ENCODE data around the gene SLC1A2.

The SLC1A2 gene

DNA sequence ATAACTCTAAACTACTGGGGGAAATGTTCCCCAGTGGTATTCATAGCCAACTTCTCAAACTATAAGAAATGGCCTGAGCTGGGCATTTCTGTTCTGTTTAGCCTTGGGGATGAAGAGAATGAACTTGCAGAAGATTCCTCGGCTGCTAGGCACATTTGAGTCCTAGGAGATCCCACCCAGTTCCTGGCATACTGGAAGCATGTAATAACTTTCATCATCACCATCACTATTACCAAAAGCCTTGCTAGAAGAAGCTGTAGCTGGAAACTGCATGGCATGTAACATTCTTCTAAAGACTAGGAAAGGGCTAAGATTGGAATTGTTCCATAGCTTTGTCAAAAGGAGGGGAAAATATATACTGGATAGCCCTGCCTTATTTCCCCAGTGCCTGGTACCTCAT lies 40.1 kb upstream of the SLC1A2 start:
- Histone ChIP-seq H3K4me3 (ENCODE audit: low read depth, low read length) (no peak overlapping the region), H3K27ac (no peak overlapping the region), H3K27me3 (replicated peaks) (no peaks in the 10 kb centered on the region), H3K36me3 (replicated peaks) (peaks cover 12% of the 10 kb centered on the region)
- in situ Hi-C loops (cut with HindIII; ENCODE audit: low pct_ligation_motif_present, low sequenced_read_pairs): no loop called here
- TF ChIP-seq, protein P1, sequence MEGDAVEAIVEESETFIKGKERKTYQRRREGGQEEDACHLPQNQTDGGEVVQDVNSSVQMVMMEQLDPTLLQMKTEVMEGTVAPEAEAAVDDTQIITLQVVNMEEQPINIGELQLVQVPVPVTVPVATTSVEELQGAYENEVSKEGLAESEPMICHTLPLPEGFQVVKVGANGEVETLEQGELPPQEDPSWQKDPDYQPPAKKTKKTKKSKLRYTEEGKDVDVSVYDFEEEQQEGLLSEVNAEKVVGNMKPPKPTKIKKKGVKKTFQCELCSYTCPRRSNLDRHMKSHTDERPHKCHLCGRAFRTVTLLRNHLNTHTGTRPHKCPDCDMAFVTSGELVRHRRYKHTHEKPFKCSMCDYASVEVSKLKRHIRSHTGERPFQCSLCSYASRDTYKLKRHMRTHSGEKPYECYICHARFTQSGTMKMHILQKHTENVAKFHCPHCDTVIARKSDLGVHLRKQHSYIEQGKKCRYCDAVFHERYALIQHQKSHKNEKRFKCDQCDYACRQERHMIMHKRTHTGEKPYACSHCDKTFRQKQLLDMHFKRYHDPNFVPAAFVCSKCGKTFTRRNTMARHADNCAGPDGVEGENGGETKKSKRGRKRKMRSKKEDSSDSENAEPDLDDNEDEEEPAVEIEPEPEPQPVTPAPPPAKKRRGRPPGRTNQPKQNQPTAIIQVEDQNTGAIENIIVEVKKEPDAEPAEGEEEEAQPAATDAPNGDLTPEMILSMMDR (IDR thresholded peaks at IDR 0.05; ENCODE audit: low read depth, low read length, missing control alignments): no peak
- no peak for DNase-seq

DNA sequence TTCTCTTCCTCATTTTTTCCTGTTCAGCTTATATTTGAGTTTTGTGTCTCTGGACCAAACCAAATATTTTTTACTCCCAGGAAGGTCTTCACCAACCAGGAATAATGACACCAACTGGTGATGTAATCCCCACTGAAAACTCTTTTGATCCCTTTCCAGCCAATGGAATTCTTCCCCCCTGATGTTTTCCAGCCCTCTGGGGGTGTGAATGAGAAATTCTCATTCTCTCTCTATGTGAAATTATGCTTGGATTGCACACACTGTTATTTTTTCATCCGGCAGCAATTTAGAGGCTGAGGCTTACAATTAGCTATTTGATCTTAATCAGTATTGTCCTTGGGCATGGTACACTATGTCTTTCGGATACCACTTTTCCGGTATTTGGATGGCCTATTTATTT lies 39.5 kb upstream of the SLC1A2 start:
- no peak overlapping the region for H3K4me3 ChIP-seq (ENCODE audit: low read depth, low read length)
- H3K36me3 ChIP-seq (replicated peaks): peaks cover 12% of the 10 kb centered on the region
- in situ Hi-C loops (cut with HindIII; ENCODE audit: low pct_ligation_motif_present, low sequenced_read_pairs): no loop called here
- TF ChIP-seq, protein P1 (IDR thresholded peaks at IDR 0.05; ENCODE audit: low read depth, low read length, missing control alignments): no peak
- no peak for DNase-seq
- H3K27me3 ChIP-seq (replicated peaks): no peaks in the 10 kb centered on the region
- no peak overlapping the region for H3K27ac ChIP-seq

DNA sequence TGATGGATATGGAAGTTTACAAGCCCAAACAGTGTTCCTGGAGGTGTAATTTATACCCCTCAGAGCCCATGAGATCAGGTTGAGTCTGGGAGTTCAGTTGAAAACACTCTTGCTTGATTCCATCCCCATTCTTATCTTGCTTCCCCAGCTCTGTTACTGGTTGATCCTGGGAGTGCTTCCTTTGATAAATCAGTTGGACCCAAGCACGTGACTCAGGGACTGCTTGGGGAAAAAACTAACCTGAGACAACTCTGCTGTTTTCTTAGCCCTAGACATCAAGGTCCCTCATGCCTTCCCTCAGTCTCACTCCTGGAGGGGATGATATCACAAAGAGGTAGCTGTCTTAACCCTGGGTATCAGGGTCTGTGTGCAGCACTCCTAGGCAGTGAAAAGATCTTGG lies 35.0 kb upstream of the SLC1A2 start:
- in situ Hi-C loops (cut with HindIII; ENCODE audit: low pct_ligation_motif_present, low sequenced_read_pairs): no loop called here
- no peak for DNase-seq
- no peak overlapping the region for H3K4me3 ChIP-seq (ENCODE audit: low read depth, low read length)
- no peak overlapping the region for H3K27ac ChIP-seq
- peaks cover 6% of the 10 kb centered on the region for H3K36me3 ChIP-seq (replicated peaks)
- H3K27me3 ChIP-seq (replicated peaks): no peaks in the 10 kb centered on the region
- TF ChIP-seq, protein P1 (IDR thresholded peaks at IDR 0.05; ENCODE audit: low read depth, low read length, missing control alignments): no peak

DNA sequence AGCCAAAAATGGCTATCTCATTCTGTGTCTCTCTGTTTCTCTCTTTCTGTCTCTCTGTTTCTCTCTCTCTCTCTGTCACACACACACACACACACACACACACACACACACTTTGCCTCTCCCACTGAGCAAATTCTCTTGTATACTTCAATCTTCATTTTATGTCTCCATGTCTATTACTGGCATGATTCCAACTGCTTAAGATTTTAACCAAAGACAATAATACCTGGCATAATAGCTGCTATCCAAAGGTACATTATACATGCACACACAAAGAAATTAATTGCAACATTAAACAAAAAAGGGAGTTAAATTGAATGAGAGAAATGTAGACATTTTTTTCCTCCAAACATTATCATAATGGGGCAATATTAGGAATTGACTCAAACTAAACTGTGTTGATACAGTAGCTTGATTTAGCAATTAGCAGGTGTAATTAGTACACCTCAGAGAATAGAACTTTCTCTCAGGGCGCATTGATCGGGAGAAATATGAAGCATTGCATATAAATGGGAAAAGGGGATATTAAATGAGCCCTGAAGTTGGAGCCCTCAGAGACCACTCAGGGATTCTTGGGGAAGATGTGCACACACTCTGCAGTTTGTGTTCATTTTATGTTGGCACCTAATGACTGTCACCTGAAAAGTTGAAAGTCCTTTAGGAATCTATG lies 17.4 kb upstream of the SLC1A2 start:
- no peak overlapping the region for H3K4me3 ChIP-seq (ENCODE audit: low read depth, low read length)
- no peak for DNase-seq
- TF ChIP-seq, protein P1 (IDR thresholded peaks at IDR 0.05; ENCODE audit: low read depth, low read length, missing control alignments): no peak
- H3K36me3 ChIP-seq (replicated peaks): peaks cover 20% of the 10 kb centered on the region
- no peak overlapping the region for H3K27ac ChIP-seq
- H3K27me3 ChIP-seq (replicated peaks): no peaks in the 10 kb centered on the region
- in situ Hi-C loops (cut with HindIII; ENCODE audit: low pct_ligation_motif_present, low sequenced_read_pairs): no loop called here

DNA sequence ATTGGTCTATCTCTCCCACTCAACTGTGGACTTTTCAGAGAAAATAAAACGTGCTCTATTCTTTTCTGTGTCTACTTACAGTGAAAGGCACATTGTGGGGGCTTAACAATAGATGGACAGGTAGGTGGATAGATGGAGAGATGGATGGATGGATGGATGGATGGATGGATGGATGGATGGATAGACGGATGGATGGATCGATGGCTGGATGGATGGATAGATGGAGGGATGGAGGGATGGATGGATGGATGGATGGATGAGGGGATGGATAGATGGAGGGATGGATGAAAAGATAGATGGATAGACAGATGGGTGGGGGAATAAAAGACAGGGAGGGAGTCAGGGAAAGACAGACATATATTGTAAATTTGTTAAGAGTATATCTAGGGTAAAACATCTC lies 14.2 kb upstream of the SLC1A2 start:
- no peaks in the 10 kb centered on the region for H3K27me3 ChIP-seq (replicated peaks)
- peaks cover 26% of the 10 kb centered on the region for H3K36me3 ChIP-seq (replicated peaks)
- in situ Hi-C loops (cut with HindIII; ENCODE audit: low pct_ligation_motif_present, low sequenced_read_pairs): no loop called here
- no peak for DNase-seq
- H3K27ac ChIP-seq: no peak overlapping the region
- H3K4me3 ChIP-seq (ENCODE audit: low read depth, low read length): no peak overlapping the region
- TF ChIP-seq, protein P1 (IDR thresholded peaks at IDR 0.05; ENCODE audit: low read depth, low read length, missing control alignments): no peak

DNA sequence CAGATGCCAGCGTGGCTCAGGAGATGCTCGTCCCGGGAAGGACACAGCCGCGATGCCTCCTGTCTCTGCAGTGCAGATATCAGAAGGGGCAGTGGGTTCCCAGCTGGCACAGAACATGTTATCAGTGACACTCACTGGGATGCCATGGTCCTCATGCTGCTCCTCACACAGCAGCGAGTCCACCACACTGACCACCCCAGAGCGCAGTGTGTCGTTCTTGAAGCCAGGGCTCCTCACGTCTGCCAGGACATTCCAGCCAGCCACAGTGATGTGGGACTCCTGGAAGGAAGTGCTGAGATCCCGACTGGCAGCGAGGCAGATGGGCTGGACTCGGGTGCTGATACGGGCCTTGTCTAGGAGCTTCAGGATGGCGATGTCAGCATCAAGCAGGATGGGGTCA lies 13.1 kb upstream of the SLC1A2 start:
- no peak overlapping the region for H3K4me3 ChIP-seq (ENCODE audit: low read depth, low read length)
- TF ChIP-seq, protein P1 (IDR thresholded peaks at IDR 0.05; ENCODE audit: low read depth, low read length, missing control alignments): no peak
- H3K27me3 ChIP-seq (replicated peaks): no peaks in the 10 kb centered on the region
- no peak for DNase-seq
- peaks cover 31% of the 10 kb centered on the region for H3K36me3 ChIP-seq (replicated peaks)
- in situ Hi-C loops (cut with HindIII; ENCODE audit: low pct_ligation_motif_present, low sequenced_read_pairs): no loop called here
- no peak overlapping the region for H3K27ac ChIP-seq
